DMS153 (cell line): ENCODE data around the gene ANKRD33B.
"Not testable (repeated sequence)": the region's sequence is repeated elsewhere in the genome, so short reads cannot be mapped to it uniquely, and the experiment has no call there.

ENCODE experiments used
- DNase-seq: peaks from one replicate; lab custom pipeline; 2025; lab: John Stamatoyannopoulos, UW

The ANKRD33B gene

GRCh38 chr5:10594591-10595210, 30.8 kb downstream of the ANKRD33B start:
- DNase-seq = no peak

DNA sequence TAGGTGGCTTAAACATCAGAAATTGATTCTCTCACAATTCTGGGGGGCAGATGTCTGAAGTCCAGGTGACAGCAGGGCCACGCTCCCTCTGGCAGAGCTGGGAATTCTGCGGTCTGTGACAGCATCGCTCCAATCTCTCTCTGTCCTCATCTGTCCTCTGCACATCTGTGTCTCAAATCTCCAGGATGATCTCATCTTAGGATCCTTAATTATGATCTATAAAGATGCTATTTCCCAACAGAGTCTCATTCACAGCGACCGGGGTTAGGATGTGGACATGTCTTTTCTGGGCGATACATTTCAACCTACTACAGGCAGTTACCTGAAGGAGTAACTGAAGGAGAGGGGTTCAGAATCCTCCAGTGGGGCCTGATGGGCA, 31.4 kb downstream of the ANKRD33B start:
- no peak for DNase-seq

DNA sequence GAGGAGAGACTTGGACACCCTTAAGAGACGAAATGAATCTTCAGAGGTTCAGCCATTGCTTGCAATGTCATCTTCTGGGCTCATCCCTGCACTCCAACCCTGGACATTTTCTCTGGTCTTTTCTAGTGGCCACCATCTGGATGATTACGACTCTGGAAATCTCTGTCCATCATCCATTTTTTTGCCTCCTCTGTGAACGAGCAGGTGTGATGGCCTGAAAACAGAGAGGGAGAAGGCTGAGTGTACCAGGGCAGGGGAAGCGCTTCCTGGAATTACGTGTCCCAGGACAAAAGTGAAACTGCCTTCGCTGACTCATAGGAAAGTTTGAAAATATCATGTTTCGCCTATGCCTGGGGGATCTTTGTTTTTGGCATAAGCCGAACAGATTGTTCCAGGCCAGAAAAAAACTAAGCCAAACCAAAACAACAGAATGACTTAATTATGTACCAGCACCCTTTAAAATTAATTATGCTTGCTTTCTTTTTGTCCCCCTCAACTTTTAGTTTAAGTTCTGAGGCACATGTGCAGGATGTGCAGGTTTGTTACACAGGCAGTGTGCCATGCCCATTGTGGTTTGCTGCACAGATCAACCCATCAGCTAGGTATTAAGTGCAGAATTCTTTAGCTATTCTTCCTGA, 31.9 kb downstream of the ANKRD33B start:
- no peak for DNase-seq

DNA sequence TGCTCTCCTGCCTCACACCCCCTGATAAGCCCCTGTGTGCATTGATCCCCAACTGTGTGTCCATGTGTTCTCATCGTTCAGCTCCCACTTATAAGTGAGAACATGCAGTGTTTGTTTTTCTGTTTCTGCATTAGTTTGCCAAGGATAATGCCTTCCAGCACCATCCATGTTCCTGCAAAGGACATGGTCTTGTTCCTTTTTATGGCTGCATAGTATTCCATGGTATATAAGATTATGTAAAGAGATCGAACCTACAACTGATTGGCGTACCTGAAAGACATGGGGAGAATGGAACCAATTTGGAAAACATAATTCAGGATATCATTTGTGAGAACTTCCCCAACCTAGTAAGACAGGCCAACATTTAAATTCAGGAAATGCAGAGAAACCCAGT, 32.4 kb downstream of the ANKRD33B start:
- DNase-seq = no peak

DNA sequence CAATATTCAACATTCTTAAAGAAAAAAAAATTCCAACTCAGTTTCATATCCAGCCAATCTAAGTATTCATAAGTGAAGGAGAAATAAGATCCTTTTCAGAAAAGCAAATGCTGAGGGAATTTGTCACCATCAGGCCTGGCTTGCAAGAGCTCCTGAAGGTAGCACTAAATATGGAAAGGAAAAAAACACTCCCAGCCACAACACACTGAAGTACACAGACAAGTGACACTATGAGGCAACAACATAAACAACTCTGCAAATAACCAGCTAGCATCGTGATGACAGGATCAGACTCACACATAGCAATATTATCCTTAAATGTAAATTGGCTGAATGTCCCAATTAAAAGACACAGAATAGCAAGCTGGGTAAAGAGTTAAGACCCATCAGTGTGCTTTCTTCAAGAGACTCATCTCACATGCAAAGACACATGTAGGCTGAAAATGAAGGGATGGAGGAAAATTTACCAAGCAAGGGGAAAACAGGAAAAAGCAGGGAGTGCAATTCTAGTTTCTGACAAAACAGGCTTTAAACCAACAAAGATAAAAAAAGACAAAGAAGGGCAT, 33.1 kb downstream of the ANKRD33B start:
- DNase-seq = no peak

GRCh38 chr5:10599113-10599512, 35.2 kb downstream of the ANKRD33B start:
- DNase-seq = no peak

GRCh38 chr5:10599862-10600284, 36.0 kb downstream of the ANKRD33B start:
- no peak for DNase-seq

DNA sequence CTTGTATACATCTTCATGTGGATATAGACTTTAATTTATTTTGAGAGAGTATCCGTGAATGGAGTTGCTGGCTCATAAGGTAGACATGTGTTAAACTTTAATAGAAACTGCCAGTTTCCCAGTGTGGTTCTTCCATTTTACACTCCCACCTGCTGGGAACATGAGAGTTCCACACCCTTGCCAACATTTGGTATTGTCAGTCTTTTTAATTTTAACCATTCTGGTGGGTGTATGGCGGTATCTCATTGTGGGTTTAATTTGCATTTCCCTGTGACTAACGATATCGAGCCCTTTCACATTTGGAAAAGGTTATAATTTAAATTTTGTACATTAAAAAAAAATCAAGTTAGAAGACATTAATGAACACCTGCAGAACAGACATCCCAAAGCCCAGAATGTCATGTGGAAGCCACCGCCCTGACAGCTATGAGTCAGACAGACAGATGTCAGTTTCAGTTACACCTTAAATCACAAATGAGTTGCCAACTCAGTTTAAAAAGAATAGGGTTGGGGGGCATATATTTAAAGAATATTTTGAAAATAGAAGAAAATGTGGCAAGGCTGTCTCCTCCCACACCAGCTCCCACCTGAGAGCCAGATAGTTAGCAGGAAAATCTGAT, 36.9 kb downstream of the ANKRD33B start:
- no peak for DNase-seq

DNA sequence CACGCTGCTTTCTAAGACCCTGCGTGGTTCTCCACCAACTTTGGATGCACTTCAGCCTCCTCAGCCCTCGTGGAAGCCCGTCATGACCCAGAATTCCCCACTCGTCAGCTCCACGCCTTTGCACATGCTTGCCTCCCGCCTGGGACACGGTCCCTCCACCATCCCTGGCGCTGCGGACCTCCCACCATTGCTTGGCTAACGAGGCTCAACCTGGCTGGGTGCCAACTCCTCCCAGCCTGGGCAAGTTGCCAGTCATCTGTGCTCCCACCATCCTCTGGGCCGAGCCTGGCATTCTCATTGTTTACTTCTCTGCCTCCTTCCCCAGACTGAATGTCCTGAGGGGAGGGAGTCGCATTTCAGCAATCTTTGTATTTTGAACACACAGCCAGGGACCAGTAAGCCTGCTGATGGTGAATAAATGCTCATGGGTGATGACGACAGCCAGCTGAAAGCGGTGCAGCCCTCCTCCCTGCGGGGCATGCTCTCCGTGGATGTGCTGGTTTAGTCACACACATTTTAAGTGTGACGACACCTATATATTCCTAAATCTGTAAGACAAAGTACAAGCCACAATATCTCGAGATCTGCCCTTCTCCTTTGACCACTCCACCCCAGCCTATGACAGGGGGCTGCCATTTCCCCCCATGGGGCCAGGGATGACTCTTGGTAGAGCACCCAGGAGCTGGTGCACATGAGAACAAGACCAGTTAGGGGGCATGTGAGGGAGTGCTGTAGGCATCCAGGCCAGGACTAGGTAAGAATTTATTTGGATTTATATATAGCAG, 37.6 kb downstream of the ANKRD33B start:
- DNase-seq = peak; percentile 99

GRCh38 chr5:10602031-10602806, 38.3 kb downstream of the ANKRD33B start:
- DNase-seq = no peak

GRCh38 chr5:10604975-10605374, 41.1 kb downstream of the ANKRD33B start:
- no peak for DNase-seq

DNA sequence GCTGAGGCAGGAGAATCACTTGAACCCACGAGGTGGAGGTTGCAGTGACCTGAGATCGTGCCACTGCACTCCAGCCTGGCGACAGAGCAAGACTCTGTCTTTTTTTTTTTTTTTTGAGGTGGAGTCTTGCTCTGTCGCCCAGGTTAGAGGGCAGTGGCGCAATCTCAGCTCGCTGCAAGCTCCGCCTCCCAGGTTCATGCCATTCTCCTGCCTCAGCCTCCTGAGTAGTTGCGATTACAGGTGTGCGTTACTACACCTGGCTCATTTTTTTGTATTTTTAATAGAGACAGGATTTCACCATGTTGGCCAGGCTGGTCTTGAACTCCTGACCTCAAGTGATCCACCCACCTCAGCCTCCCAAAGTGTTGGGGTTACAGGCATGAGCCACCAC, 42.8 kb downstream of the ANKRD33B start:
- DNase-seq = not testable (repeated sequence)

- peak; percentile 98 for DNase-seq
These were observed 43.3 kb downstream of the ANKRD33B start for GRCh38 chr5:10607023-10607665.

- no peak for DNase-seq
These were observed 43.8 kb downstream of the ANKRD33B start for GRCh38 chr5:10607666-10608073.

- not testable (repeated sequence) for DNase-seq
These were observed 44.2 kb downstream of the ANKRD33B start for GRCh38 chr5:10608081-10608480.

DNA sequence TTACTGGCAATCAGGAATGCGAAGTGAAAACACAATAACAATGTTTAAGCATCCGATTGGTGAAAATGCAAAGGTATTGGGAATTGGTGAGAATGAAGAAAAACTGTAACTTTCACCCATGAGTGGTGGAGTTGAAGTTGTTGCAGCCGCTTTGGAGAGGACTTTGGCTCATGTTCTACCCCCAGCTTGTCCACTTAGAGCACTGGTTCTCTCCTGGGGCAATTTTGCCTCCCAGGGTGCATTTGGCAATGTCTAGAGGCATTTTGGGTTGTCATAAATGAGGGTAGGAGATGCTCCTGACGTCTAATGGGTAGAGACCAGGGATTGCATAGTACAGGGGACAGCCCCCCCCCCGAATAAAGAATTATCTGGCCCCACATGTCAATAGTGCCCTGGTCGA, 46.2 kb downstream of the ANKRD33B start:
- no peak for DNase-seq

GRCh38 chr5:10611290-10611689, 47.4 kb downstream of the ANKRD33B start:
- DNase-seq = no peak

- no peak for DNase-seq
These were observed 48.4 kb downstream of the ANKRD33B start for GRCh38 chr5:10612251-10612650.

DNA sequence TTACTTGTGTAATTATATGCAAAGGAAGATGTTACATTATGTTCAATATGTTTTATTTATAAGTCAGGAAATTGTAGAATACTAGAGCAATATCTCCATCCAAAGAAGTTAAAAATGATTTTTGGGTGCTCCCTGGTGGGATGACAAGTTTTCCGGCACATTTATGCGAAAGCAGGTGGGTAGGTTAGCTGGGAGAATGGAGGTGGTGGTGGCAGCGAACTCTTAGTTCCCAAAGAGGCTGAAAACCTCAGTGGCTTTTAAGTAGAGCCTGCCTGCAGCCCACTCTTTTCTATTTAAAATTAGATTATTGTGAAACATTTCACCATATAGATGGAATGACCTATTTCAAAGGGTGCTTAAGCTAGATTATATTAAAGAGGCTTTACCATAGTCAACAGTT, 51.8 kb downstream of the ANKRD33B start:
- DNase-seq = no peak

- no peak for DNase-seq
These were observed 53.2 kb downstream of the ANKRD33B start for GRCh38 chr5:10617103-10617502.

DNA sequence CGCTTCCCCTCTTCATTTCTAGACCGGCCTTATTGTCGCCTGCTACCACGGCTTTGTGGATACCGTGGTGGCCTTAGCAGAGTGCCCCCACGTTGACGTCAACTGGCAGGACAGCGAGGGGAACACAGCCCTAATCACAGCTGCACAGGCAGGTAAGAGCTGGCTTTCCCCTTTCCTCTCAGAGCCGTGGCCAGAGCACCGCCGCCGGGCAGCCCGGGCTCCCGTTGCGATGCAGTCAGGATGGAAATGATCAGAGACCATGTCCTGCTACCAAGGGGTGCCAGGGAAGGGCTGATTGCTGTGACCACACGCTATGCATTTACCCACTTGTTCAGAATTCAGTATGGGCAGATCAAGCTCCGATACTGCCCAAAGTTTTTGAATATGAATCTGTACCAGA, 54.4 kb downstream of the ANKRD33B start:
- no peak for DNase-seq
